Body of pancreas (tissue), 4 donors: ENCODE results near the gene OCLN. TPM values are rescaled to one million over a fixed set of nuclear protein-coding genes. Genes with fewer than 3 reads are reported as not detected.

Experiments used
- ATAC-seq: fragments of 150-250 bp; one replicate; pipeline ENCODE4 v1.9.1; 2016
- DNase-seq, 4 donors: peaks; one replicate each; pipeline ENCODE4 v3.0.0-alpha.2; 2019
- H3K27ac ChIP-seq, 4 donors: fragments of 200-600 bp; sonication (generic); 1 replicate in 3 of 4; 2 replicates in 1 of 4; pipeline versions ENCODE4 v1.5.1 to v1.6.1; 2016 to 2019; ENCODE audit warnings: mild to moderate bottlenecking in 1 of 4, mixed read lengths in 1 of 4, moderate library complexity in 1 of 4
- H3K27me3 ChIP-seq, 2 donors: fragments of 200-600 bp; sonication (generic); one replicate each; pipeline ENCODE4 v1.6.0; 2016; ENCODE audit warnings: mild to moderate bottlenecking in 1 of 2
- H3K36me3 ChIP-seq, 2 donors: fragments of 200-600 bp; sonication (generic); replicated peaks in 1 of 2; 2 replicates each; pipeline ENCODE4 v1.5.1; 2016; ENCODE audit warnings: low read depth in 2 of 2; ENCODE audit not compliant: insufficient read depth in 1 of 2
- H3K4me1 ChIP-seq: fragments of 200-600 bp; sonication (generic); one replicate; pipeline ENCODE4 v1.6.0; 2016
- H3K4me3 ChIP-seq, 2 donors: fragments of 200-600 bp; sonication (generic); 1 replicate in 1 of 2; 2 replicates in 1 of 2; pipeline ENCODE4 v1.5.1; 2016 to 2019
- H3K9me3 ChIP-seq, 3 donors: fragments of 200-600 bp; sonication (generic); 1 replicate in 2 of 3; 2 replicates in 1 of 3; pipeline ENCODE4 v1.5.1; 2016
- POLR2A ChIP-seq, 3 donors: fragments of 450-650 bp; IDR thresholded peaks; one replicate each; pipeline ENCODE4 v1.6.1; 2016; ENCODE audit warnings: antibody characterized with exemption in 3 of 3, mild to moderate bottlenecking in 2 of 3
- WGBS, 2 donors: methylation state at CpG; one replicate each; pipeline ENCODE4 v1.1.5; 2017; 5-methylcytosine and 5-hydroxymethylcytosine counted together
- intact Hi-C: fragments of 100-400 bp; cut with DNase I; formaldehyde crosslinking; loops from one replicate; pipeline ENCODE4 v1.15.1; 2023
- total RNA-seq, 2 donors: library from RNA; depleted of rRNA; stranded (reverse); fragments of >200 nt; gene quantifications; one replicate each; pipeline ENCODE4 v1.1.0, GENCODE V29; 2016
- TF ChIP-seq, protein P1 (sequence below), 7 experiments: fragments of 450-650 bp in 4 of 7; fragments of 200-600 bp in 3 of 7; sonication (generic) in 3 of 7; IDR thresholded peaks; one replicate each; pipeline ENCODE4 v1.5.1; 2016 to 2019; ENCODE audit warnings: antibody characterized with exemption in 7 of 7

Gene OCLN
- total RNA-seq, 2 donors from 2014 or later: 23.1 to 63.6 TPM

DNA sequence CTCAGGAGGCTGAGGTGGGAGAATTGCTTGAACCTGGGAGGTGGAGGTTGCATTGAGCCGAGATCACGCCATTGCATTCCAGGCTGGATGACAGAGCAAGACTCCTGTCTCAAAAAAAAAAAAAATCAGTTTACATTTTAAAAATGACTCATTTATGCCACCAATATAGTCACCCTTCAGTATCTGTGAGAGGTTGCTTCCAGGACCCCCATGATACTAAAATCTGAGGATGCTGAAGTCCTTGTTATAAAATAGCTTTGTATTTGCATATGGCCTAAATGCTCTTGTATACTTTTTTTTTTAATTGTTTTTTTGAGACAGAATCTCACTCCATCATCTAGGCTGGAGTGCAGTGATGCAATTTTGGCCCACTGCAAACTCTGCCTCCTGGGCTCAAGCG lies 5.8 kb downstream of the OCLN start:
- Histone ChIP-seq H3K4me1 (peaks cover 85% of the 10 kb centered on the region), H3K27ac (peak overlapping the region in 2 of 4 donors; percentile 32 to 83), H3K36me3 (no peaks in the 10 kb centered on the region), H3K9me3 (no peaks in the 10 kb centered on the region), H3K27me3 (no peaks in the 10 kb centered on the region), H3K4me3 (no peak overlapping the region)
- 80 to 89% methylated on average over 3 of the region's 3 CpGs for WGBS, 2 donors
- intact Hi-C loops: no loop called here
- TF ChIP-seq POLR2A (IDR thresholded peaks at IDR 0.05): no peak
- TF ChIP-seq, protein P1, sequence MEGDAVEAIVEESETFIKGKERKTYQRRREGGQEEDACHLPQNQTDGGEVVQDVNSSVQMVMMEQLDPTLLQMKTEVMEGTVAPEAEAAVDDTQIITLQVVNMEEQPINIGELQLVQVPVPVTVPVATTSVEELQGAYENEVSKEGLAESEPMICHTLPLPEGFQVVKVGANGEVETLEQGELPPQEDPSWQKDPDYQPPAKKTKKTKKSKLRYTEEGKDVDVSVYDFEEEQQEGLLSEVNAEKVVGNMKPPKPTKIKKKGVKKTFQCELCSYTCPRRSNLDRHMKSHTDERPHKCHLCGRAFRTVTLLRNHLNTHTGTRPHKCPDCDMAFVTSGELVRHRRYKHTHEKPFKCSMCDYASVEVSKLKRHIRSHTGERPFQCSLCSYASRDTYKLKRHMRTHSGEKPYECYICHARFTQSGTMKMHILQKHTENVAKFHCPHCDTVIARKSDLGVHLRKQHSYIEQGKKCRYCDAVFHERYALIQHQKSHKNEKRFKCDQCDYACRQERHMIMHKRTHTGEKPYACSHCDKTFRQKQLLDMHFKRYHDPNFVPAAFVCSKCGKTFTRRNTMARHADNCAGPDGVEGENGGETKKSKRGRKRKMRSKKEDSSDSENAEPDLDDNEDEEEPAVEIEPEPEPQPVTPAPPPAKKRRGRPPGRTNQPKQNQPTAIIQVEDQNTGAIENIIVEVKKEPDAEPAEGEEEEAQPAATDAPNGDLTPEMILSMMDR (IDR thresholded peaks at IDR 0.05): no peak
- ATAC-seq (no peak), DNase-seq (no peak)

DNA sequence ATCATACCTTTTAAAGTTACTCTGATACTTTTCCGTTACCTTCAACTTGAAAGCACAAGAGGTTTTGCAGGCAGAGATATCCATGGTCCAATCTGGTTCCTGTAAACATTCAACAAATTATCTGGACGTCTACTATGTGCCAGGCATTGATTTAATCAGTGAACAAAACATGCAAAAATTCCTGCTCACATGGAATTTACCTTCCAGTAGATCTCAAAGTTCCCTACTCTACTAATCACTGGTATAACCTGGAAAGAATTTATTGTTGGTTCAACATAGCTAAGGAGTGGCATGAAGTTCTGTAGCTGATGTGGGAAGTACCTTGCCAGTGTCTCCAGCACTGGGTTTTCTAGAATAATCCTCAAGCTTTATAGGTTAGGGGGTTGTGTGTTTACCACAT lies 9.8 kb downstream of the OCLN start:
- Histone ChIP-seq H3K27ac (peak overlapping the region; percentile 67 to 83 (median 76)), H3K36me3 (peaks cover 0 to 8% of the 10 kb centered on the region in 2 donors), H3K4me1 (peaks cover 64% of the 10 kb centered on the region), H3K9me3 (no peaks in the 10 kb centered on the region), H3K4me3 (no peak overlapping the region), H3K27me3 (no peaks in the 10 kb centered on the region)
- intact Hi-C loops: no loop called here
- ATAC-seq (peak; percentile 81), DNase-seq (no peak)
- TF ChIP-seq POLR2A (IDR thresholded peaks at IDR 0.05): no peak
- TF ChIP-seq, protein P1 (IDR thresholded peaks at IDR 0.05): no peak
- 14 to 20% methylated on average over 2 of the region's 2 CpGs for WGBS, 2 donors

DNA sequence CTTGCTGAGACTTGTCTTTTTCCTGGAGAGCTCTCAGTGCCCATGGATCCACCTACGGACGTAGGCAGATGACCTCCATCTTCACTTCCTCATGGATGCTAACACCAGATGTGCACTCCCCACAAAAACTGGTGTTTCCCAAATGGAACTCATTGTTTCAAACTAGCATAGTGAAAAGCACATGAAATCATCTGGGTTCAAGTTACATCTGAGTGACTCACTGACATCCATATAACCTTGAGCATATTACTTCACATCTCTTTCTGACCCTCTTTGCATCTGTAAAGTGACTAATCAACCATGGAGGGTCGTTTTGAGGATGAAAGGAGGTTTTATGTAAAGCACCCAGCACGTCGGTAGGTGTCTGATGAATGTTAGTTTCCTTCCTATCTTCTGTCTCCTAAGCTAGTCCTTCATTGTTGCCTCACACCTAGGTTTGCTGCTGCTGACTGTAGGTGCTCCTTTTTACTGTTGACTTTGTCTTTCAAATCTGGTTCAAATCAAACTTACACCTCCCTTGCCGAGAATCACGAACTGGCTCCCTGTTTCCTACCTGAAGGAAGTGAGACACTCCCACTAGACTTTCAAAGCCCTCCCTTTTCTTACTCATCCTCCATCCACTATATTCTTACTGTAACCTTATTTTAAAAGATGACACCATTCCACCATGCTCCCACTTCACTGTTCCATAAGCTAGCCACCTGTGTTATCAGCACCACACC lies 10.3 kb downstream of the OCLN start:
- no peak overlapping the region for H3K4me3 ChIP-seq
- DNase-seq (no peak), ATAC-seq (peak; percentile 7)
- peak overlapping the region; percentile 67 to 83 (median 76) for H3K27ac ChIP-seq
- peaks cover 62% of the 10 kb centered on the region for H3K4me1 ChIP-seq
- no peaks in the 10 kb centered on the region for H3K27me3 ChIP-seq
- H3K36me3 ChIP-seq: peaks cover 0 to 8% of the 10 kb centered on the region in 2 donors
- WGBS, 2 donors: 45 to 54% methylated on average over 7 of the region's 7 CpGs
- no peak for TF ChIP-seq POLR2A (IDR thresholded peaks at IDR 0.05)
- TF ChIP-seq, protein P1 (IDR thresholded peaks at IDR 0.05): no peak
- H3K9me3 ChIP-seq: no peaks in the 10 kb centered on the region
- intact Hi-C loops: no loop called here

DNA sequence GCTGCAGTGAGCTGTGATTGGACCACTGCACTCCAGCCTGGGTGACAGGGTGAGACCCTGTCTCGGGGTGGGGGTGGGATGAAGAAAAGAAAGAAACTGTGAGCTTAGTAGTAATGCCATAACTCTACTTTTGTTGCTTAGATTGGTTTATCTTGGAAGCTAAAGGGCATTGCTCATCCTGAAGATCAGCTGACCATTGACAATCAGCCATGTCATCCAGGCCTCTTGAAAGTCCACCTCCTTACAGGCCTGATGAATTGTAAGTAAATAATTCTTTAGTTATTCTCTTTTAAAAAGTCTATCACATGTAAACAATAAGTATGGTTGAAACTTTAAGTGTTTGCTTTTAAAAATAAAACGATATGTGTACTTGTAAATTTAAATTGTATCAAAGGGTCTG lies 11.4 kb downstream of the OCLN start:
- peaks cover 0 to 8% of the 10 kb centered on the region in 2 donors for H3K36me3 ChIP-seq
- H3K27me3 ChIP-seq: no peaks in the 10 kb centered on the region
- DNase-seq (no peak), ATAC-seq (no peak)
- intact Hi-C loops: no loop called here
- TF ChIP-seq POLR2A (IDR thresholded peaks at IDR 0.05): no peak
- H3K4me1 ChIP-seq: peaks cover 53% of the 10 kb centered on the region
- no peak overlapping the region for H3K4me3 ChIP-seq
- no peaks in the 10 kb centered on the region for H3K9me3 ChIP-seq
- peak overlapping the region in 3 of 4 donors; percentile 48 to 83 (median 67) for H3K27ac ChIP-seq
- 88 to 92% methylated on average over 2 of the region's 2 CpGs for WGBS, 2 donors

DNA sequence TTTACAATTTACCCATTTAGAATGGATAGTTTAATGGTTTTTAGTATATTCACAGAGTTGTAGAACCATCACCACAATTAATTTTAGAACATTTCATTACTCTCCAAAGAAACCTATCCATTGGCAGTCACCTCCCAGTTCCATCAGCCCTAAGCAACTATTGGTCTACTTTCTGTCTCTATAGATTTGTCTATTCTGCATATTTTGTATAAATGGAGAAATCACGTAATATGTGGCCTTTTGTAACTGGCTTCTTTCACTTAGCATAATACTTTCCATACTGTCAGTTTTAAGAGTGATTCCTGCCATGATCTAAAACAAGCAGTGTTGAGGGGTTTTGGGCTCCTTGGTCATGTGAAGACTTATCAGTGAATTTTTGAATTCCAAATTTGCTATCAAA lies 12.7 kb downstream of the OCLN start:
- Histone ChIP-seq H3K36me3 (peaks cover 0 to 16% of the 10 kb centered on the region in 2 donors), H3K27me3 (no peaks in the 10 kb centered on the region), H3K27ac (no peak overlapping the region), H3K9me3 (no peaks in the 10 kb centered on the region), H3K4me1 (peaks cover 41% of the 10 kb centered on the region), H3K4me3 (no peak overlapping the region)
- ATAC-seq (no peak), DNase-seq (no peak)
- 95% methylated on average over 1 of the region's 1 CpG for WGBS, 2 donors
- intact Hi-C loops: no loop called here
- TF ChIP-seq, protein P1 (IDR thresholded peaks at IDR 0.05): no peak
- TF ChIP-seq POLR2A (IDR thresholded peaks at IDR 0.05): no peak
